GM12878 (cell line): ENCODE results near the gene ETDC. TPM values are rescaled to one million over a fixed set of nuclear protein-coding genes. Genes with fewer than 3 reads are reported as not detected.

Source experiments
- ATAC-seq: fragments of 200-7000 bp; cut with Tn5 transposase; 3 replicates; pipeline ENCODE4 v1.9.1; 2020; ENCODE audit warnings: mild to moderate bottlenecking, moderate library complexity
- BruUV-seq: library from RNA; stranded (reverse); fragments of 400-500 nt; replicated peaks from 2 replicates; lab custom pipeline; 2021; lab: Mats Ljungman, UMichigan
- CTCF ChIA-PET: fragments of 300-600 bp; sonication (Branson Sonifier 250); formaldehyde crosslinking; extraction: SDS; loops from one replicate; lab custom pipeline; 2021; ENCODE audit warnings: inconsistent platforms; lab: Yijun Ruan, JAX
- POLR2A ChIA-PET: fragments of 350-600 bp; formaldehyde crosslinking; extraction: SDS; loops from one replicate; lab custom pipeline; 2021; ENCODE audit warnings: inconsistent platforms; lab: Charles Lee
- RAD21 ChIA-PET: fragments of 300-600 bp; sonication (Branson Sonifier 250); formaldehyde crosslinking; loops from one replicate; lab custom pipeline; 2023; ENCODE audit warnings: antibody characterized with exemption; ENCODE audit not compliant: unreplicated experiment; lab: Charles Lee
- SMC1A ChIA-PET: fragments of 300-600 bp; sonication (Branson Sonifier 250); formaldehyde crosslinking; loops from one replicate; lab custom pipeline; 2023; ENCODE audit not compliant: unreplicated experiment, uncharacterized antibody; lab: Charles Lee
- DNase-seq: peaks from one replicate; pipeline ENCODE4 v3.0.0-alpha.2; 2011; ENCODE audit warnings: low read depth, low spot score
- FAIRE-seq: peaks from 3 replicates; lab custom pipeline; 2011; peaks lifted over from hg19 to GRCh38; lab: Jason Lieb, UNC
- H2AFZ ChIP-seq: 2 replicates; pipeline ENCODE4 v1.6.0; 2011; ENCODE audit warnings: low read depth, low read length, control low read depth; ENCODE audit not compliant: control insufficient read depth
- H3K27ac ChIP-seq: 2 replicates; pipeline ENCODE4 v1.5.1; 2011; ENCODE audit warnings: control low read depth; ENCODE audit not compliant: control insufficient read depth, insufficient read depth
- H3K27me3 ChIP-seq, 2 experiments: replicated peaks in 1 of 2; 2 replicates each; pipeline versions ENCODE4 v1.6.0 to v1.6.1; 2011; ENCODE audit warnings: low read length in 1 of 2; ENCODE audit not compliant: control insufficient read depth in 2 of 2, insufficient read depth in 2 of 2
- H3K36me3 ChIP-seq, 2 experiments: 2 replicates each; pipeline ENCODE4 v1.5.1; 2011; ENCODE audit warnings: low read length in 1 of 2; ENCODE audit not compliant: control insufficient read depth in 2 of 2, insufficient read depth in 2 of 2
- H3K4me1 ChIP-seq: 2 replicates; pipeline ENCODE4 v1.6.1; 2011; ENCODE audit warnings: mild to moderate bottlenecking, low read length, moderate library complexity, mixed read lengths; ENCODE audit not compliant: control insufficient read depth, insufficient read depth
- H3K4me2 ChIP-seq: 2 replicates; pipeline ENCODE4 v1.6.0; 2011; ENCODE audit warnings: control low read depth; ENCODE audit not compliant: control insufficient read depth, insufficient read depth
- H3K4me3 ChIP-seq: fragments of 200-600 bp; sonication (generic); 2 replicates; pipeline ENCODE4 v1.5.1; 2016
- H3K79me2 ChIP-seq: 2 replicates; pipeline ENCODE4 v1.6.0; 2011; ENCODE audit warnings: low read length; ENCODE audit not compliant: control insufficient read depth, insufficient read depth
- H3K9ac ChIP-seq: 2 replicates; pipeline ENCODE4 v1.8.0; 2011; ENCODE audit warnings: low read length, control low read depth, mixed read lengths; ENCODE audit not compliant: control insufficient read depth, insufficient read depth
- H3K9me3 ChIP-seq: replicated peaks from 3 replicates; pipeline ENCODE4 v1.5.1; 2011; ENCODE audit warnings: mild to moderate bottlenecking, low read length; ENCODE audit not compliant: control insufficient read depth, insufficient read depth
- H4K20me1 ChIP-seq: 2 replicates; pipeline ENCODE4 v1.6.0; 2011; ENCODE audit not compliant: control insufficient read depth, insufficient read depth
- BCL3 ChIP-seq: IDR thresholded peaks from 2 replicates; pipeline ENCODE4 v1.6.1; 2011; ENCODE audit warnings: borderline replicate concordance, low read depth, mild to moderate bottlenecking, moderate library complexity, low read length; ENCODE audit not compliant: insufficient read depth, poor library complexity, severe bottlenecking
- CHD1 ChIP-seq: IDR thresholded peaks from 2 replicates; pipeline ENCODE4 v1.6.1; 2012; ENCODE audit warnings: low read depth, low read length, improper control_type of control experiment
- CREM ChIP-seq: IDR thresholded peaks from 2 replicates; pipeline ENCODE4 v1.6.1; 2014; ENCODE audit warnings: antibody characterized with exemption, low read depth
- EGR1 ChIP-seq, 2 experiments: IDR thresholded peaks; 1 replicate in 1 of 2; 2 replicates in 1 of 2; pipeline ENCODE4 v1.6.1; 2011 to 2012; ENCODE audit warnings: low read depth in 2 of 2, low read length in 2 of 2, borderline replicate concordance in 1 of 2, mild to moderate bottlenecking in 1 of 2, moderate library complexity in 1 of 2
- EZH2 ChIP-seq: IDR thresholded peaks from 2 replicates; pipeline ENCODE4 v1.6.1; 2012; ENCODE audit warnings: low read depth, mild to moderate bottlenecking, control low read depth, inconsistent platforms, low read length, borderline replicate concordance; ENCODE audit not compliant: control insufficient read depth
- HDAC2 ChIP-seq: fragments of 200-600 bp; sonication (generic); IDR thresholded peaks from 2 replicates; pipeline ENCODE4 v1.6.1; 2017
- NR2F1 ChIP-seq: fragments of 450-650 bp; conservative IDR thresholded peaks from 2 replicates; pipeline ENCODE4 v1.6.1; 2017; ENCODE audit warnings: mild to moderate bottlenecking
- PAX5 ChIP-seq: IDR thresholded peaks from 2 replicates; pipeline ENCODE4 v1.6.1; 2011; ENCODE audit warnings: low read depth, low read length, borderline replicate concordance
- PAX8 ChIP-seq: fragments of 450-650 bp; IDR thresholded peaks from 2 replicates; pipeline ENCODE4 v1.6.1; 2017; ENCODE audit warnings: mild to moderate bottlenecking, moderate library complexity
- PML ChIP-seq: IDR thresholded peaks from 2 replicates; pipeline ENCODE4 v1.6.1; 2012; ENCODE audit warnings: low read length, inconsistent platforms
- SKIL ChIP-seq: fragments of 450-650 bp; IDR thresholded peaks from 2 replicates; pipeline ENCODE4 v1.6.1; 2017; ENCODE audit warnings: mild to moderate bottlenecking, low read depth, inconsistent platforms; ENCODE audit not compliant: poor library complexity, severe bottlenecking
- SMAD1 ChIP-seq: fragments of 450-650 bp; IDR thresholded peaks from 2 replicates; pipeline ENCODE4 v1.6.1; 2018; ENCODE audit warnings: mild to moderate bottlenecking, low read depth; ENCODE audit not compliant: partially characterized antibody
- STAT3 ChIP-seq: IDR thresholded peaks from 2 replicates; pipeline ENCODE4 v1.6.1; 2011; ENCODE audit warnings: low read depth, low read length, improper control_type of control experiment
- ZNF622 ChIP-seq: fragments of 450-650 bp; IDR thresholded peaks from 2 replicates; pipeline ENCODE4 v1.6.1; 2017; ENCODE audit warnings: mild to moderate bottlenecking, inconsistent platforms
- WGBS: methylation state at CpG from one replicate; pipeline ENCODE4 v1.1.6; 2016; ENCODE audit warnings: low lambda C conversion rate; ENCODE audit not compliant: insufficient replicate concordance, insufficient coverage; ENCODE audit errors: missing lambda C conversion rate; 5-methylcytosine and 5-hydroxymethylcytosine counted together
- in situ Hi-C: fragments of 300-500 bp; cut with MboI; formaldehyde crosslinking; loops from 9 replicates; pipeline ENCODE4 v1.14.3; 2018; ENCODE audit warnings: mixed read lengths
- intact Hi-C: fragments of 100-400 bp; cut with micrococcal nuclease; formaldehyde crosslinking; loops from one replicate; pipeline ENCODE4 v1.14.2; 2022; ENCODE audit not compliant: unreplicated experiment
- polyA plus RNA-seq, 11 experiments: library from polyadenylated mRNA; depleted of rRNA in 4 of 11; unstranded in 6 of 11; stranded (reverse) in 5 of 11; fragments of >200 nt; fragmentation: Nextera tagmentation in 4 of 11; fragmentation: Illumina TruSeq in 1 of 11; extraction: Ambion mirVana in 4 of 11; extraction: Trizol in 1 of 11; gene quantifications; 1 replicate in 1 of 11; 2 replicates in 10 of 11; pipeline versions ENCODE4 v1.2.1 to v1.2.3, GENCODE V29; 2011 to 2016; ENCODE audit warnings: inconsistent platforms in 2 of 11, missing spikeins in 2 of 11, low read depth in 1 of 11
- total RNA-seq, 4 experiments: library from RNA; depleted of rRNA in 3 of 4; stranded (reverse); fragments of >200 nt in 3 of 4; fragmentation: Illumina TruSeq in 1 of 4; extraction: Trizol in 1 of 4; gene quantifications; 2 replicates each; pipeline versions ENCODE4 v1.2.1 to v1.2.3, GENCODE V29; 2013 to 2021

ETDC gene
- total and polyA plus RNA-seq, 10 of the 15 experiments (the other 5 are each of a cell fraction or from before 2014, with no cell fraction given): not detected

- H3K27me3 ChIP-seq: no peaks in the 10 kb centered on the region
- ChIA-PET POLR2A (no interaction called here), RAD21 (no interaction called here), CTCF (no interaction called here), SMC1A (no interaction called here)
- H4K20me1 ChIP-seq: no peaks in the 10 kb centered on the region; the same call in 1 of the 2 replicates
- no TSS peak for BruUV-seq
- no peak for FAIRE-seq
- no peaks in the 10 kb centered on the region for H3K36me3 ChIP-seq
- H3K27ac ChIP-seq: no peak overlapping the region
- intact Hi-C loops: no loop called here
- DNase-seq: no peak
- peak overlapping the region; percentile 72 for H3K4me3 ChIP-seq
- TF ChIP-seq PAX5 (no peak), EGR1 (IDR thresholded peaks at IDR 0.05; ENCODE audit: borderline replicate concordance in 1 of 2, low read depth in 2 of 2, low read length in 2 of 2) (no peak), BCL3 (no peak), SKIL (no peak), ZNF622 (no peak), PAX8 (no peak), CREM (no peak), PML (no peak), STAT3 (no peak), CHD1 (no peak), HDAC2 (no peak), NR2F1 (no peak), SMAD1 (no peak), EZH2 (no peak)
- no peaks in the 10 kb centered on the region; the same call in 2 of the 3 replicates for H3K9me3 ChIP-seq
- H3K79me2 ChIP-seq: peaks cover 23% of the 10 kb centered on the region
- H3K4me2 ChIP-seq: peak overlapping the region; percentile 61
- no peaks in the 10 kb centered on the region for H3K4me1 ChIP-seq
- peak overlapping the region; percentile 52 for H2AFZ ChIP-seq
- no peak for ATAC-seq
- WGBS: 40% methylated on average over 17 of the region's 18 CpGs
- H3K9ac ChIP-seq: peak overlapping the region; percentile 39; the same call in 1 of the 2 replicates
- in situ Hi-C loops: no loop called here
Measured at GRCh38 chrX:135345107-135345589, 35.9 kb downstream of the ETDC start.
